Measurements from ENCODE around the gene RBFOX2. TPM values are rescaled to one million over a fixed set of nuclear protein-coding genes. Genes with fewer than 3 reads are reported as not detected.

Gene RBFOX2
- total and polyA plus RNA-seq, 3 experiments from 2014 or later: 0.86 to 7.1 (median 6.1) TPM

DNA sequence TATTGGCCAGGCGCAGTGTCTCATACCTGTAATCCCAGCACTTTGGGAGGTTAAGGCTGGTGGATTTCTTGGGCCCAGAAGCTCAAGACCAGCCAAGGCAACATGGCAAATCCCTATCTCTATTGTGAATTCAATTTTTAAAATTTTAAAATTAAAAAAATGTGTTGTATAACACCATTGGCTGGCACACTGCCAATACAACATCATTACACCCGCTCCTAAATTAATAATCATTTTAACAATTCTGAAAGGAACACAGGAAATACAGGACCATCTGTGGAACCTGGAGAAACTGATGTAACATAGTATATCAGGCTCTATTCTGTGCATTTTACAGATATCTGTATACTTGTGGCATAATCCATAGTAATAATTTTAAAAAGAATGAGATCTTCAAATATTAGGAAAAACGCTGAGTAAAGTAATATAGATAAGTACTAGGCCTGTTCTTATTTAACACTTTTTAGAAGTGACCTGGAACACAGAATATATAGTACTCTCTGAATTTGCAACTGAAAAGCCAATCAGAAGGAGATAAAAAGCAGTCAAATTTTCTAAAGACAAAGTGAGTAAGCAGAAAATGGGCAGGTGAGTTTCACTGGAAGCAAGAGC, 186.6 kb downstream of the RBFOX2 start:
- Histone ChIP-seq H3K4me1 (ENCODE audit: insufficient read depth, low read length) (no peaks in the 10 kb centered on the region), H3K27ac (ENCODE audit: low read depth, low read length) (no peak overlapping the region), H3K36me3 (ENCODE audit: insufficient read depth, low read length) (no peaks in the 10 kb centered on the region), H3K9me3 (ENCODE audit: low read length) (no peaks in the 10 kb centered on the region), H3K4me3 (ENCODE audit: low read length) (no peak overlapping the region), H3K27me3 (ENCODE audit: insufficient read depth, low read length, poor library complexity, severe bottlenecking) (no peaks in the 10 kb centered on the region)
- Mint-ChIP-seq H3K27ac (no peak overlapping the region), H3K9me3 (no peaks in the 10 kb centered on the region), H3K4me3 (no peak overlapping the region), H3K4me1 (peaks cover 0 to 6% (median 0%) of the 10 kb centered on the region in 3 donors), H3K27me3 (peaks cover 9 to 36% of the 10 kb centered on the region in 2 donors), H3K36me3 (no peaks in the 10 kb centered on the region)
- POLR2A ChIA-PET: no interaction called here
- no peak for DNase-seq
- CTCF ChIA-PET: interaction anchor here (1.1 kb wide), 1 partner anchor 224 kb away, joined by 5 read pairs; no protein-coding TSS in a partner anchor

GRCh38 chr22:35840302-35840739, 188.3 kb downstream of the RBFOX2 start:
- POLR2A ChIA-PET: no interaction called here
- no peaks in the 10 kb centered on the region for H3K9me3 Mint-ChIP-seq
- Histone ChIP-seq H3K27ac (ENCODE audit: low read depth, low read length) (no peak overlapping the region), H3K27me3 (ENCODE audit: insufficient read depth, low read length, poor library complexity, severe bottlenecking) (no peaks in the 10 kb centered on the region), H3K4me1 (ENCODE audit: insufficient read depth, low read length) (no peaks in the 10 kb centered on the region), H3K9me3 (ENCODE audit: low read length) (no peaks in the 10 kb centered on the region), H3K36me3 (ENCODE audit: insufficient read depth, low read length) (no peaks in the 10 kb centered on the region), H3K4me3 (ENCODE audit: low read length) (no peak overlapping the region)
- no peaks in the 10 kb centered on the region for H3K36me3 Mint-ChIP-seq
- CTCF ChIA-PET: no interaction called here
- peaks cover 4 to 19% (median 14%) of the 10 kb centered on the region in 3 donors for H3K4me1 Mint-ChIP-seq
- peak overlapping the region in 1 of 7 donors; percentile 16 for H3K4me3 Mint-ChIP-seq
- peaks cover 9 to 36% of the 10 kb centered on the region in 2 donors for H3K27me3 Mint-ChIP-seq
- H3K27ac Mint-ChIP-seq: no peak overlapping the region
- no peak for DNase-seq

DNA sequence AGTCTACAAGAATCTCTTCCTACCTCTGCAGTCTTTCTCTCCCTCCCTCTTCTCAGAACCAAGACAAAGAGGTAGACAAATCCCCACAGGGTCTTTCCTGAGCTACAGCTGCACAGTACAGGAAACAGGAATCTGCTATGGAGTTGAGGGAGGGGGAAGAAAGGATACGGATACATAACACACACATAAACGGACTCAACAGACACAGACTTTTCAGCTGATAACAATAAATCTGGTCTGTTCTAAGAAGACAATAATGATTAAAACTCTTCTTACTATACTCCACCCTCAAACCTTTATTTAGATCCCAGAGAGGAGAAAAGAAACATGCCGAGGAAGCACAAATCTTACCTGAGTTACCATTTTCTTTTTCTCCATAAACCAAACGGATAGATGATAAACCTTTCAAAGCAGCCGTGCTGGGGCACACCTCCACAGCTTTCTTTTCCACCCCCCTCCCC, 188.8 kb downstream of the RBFOX2 start:
- no peak overlapping the region for H3K4me3 ChIP-seq (ENCODE audit: low read length)
- no peaks in the 10 kb centered on the region for H3K36me3 ChIP-seq (ENCODE audit: insufficient read depth, low read length)
- Mint-ChIP-seq H3K27ac (peak overlapping the region in 1 of 8 donors; percentile 48), H3K9me3 (no peaks in the 10 kb centered on the region), H3K27me3 (peaks cover 11 to 36% of the 10 kb centered on the region in 2 donors), H3K4me1 (peaks cover 4 to 19% (median 15%) of the 10 kb centered on the region in 3 donors), H3K36me3 (no peaks in the 10 kb centered on the region), H3K4me3 (peak overlapping the region in 1 of 7 donors; percentile 16)
- CTCF ChIA-PET: no interaction called here
- no peaks in the 10 kb centered on the region for H3K27me3 ChIP-seq (ENCODE audit: insufficient read depth, low read length, poor library complexity, severe bottlenecking)
- no peaks in the 10 kb centered on the region for H3K4me1 ChIP-seq (ENCODE audit: insufficient read depth, low read length)
- POLR2A ChIA-PET: interaction anchor here (0.6 kb wide), 1 partner anchor 469 kb away, joined by 3 read pairs; no protein-coding TSS in a partner anchor
- DNase-seq: no peak
- no peaks in the 10 kb centered on the region for H3K9me3 ChIP-seq (ENCODE audit: low read length)
- no peak overlapping the region for H3K27ac ChIP-seq (ENCODE audit: low read depth, low read length)

DNA sequence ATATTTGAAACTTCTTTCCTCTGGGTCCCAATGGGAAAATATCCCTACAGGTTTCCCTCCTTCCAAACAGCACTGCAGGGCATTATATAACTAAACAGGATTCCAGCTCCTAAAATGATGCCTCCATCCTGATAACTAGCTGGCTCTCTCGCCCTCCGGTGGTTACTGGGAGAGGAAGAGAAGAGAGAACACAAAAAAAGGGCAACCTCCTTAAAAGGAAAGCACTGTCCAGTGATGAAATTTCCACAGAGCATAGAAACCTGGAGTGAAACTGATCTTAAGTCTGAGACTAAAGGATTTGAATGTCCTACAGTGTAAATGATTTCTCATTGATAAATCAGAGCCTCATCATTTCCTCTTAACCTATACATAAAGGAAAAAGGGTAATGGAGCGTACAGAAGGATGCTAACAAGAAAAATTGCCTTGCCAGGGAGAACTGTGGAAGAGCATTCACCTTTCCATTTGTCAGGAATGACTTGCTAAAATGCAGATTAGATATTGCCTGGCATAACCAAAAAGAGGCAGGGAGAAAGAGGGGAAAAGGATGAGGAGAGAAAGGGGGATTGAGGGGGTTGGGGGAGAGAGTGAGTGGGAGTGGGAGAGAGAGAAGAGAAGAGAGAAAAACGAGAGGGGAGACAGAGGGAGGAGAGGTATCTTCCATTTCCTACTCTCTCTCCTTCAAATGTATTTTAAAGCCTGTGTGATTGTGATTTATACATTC, 189.6 kb downstream of the RBFOX2 start:
- Histone ChIP-seq H3K4me1 (ENCODE audit: insufficient read depth, low read length) (no peaks in the 10 kb centered on the region), H3K27me3 (ENCODE audit: insufficient read depth, low read length, poor library complexity, severe bottlenecking) (no peaks in the 10 kb centered on the region), H3K27ac (ENCODE audit: low read depth, low read length) (no peak overlapping the region), H3K36me3 (ENCODE audit: insufficient read depth, low read length) (no peaks in the 10 kb centered on the region), H3K9me3 (ENCODE audit: low read length) (no peaks in the 10 kb centered on the region), H3K4me3 (ENCODE audit: low read length) (no peak overlapping the region)
- H3K9me3 Mint-ChIP-seq: no peaks in the 10 kb centered on the region
- H3K4me1 Mint-ChIP-seq: peaks cover 4 to 19% (median 15%) of the 10 kb centered on the region in 3 donors
- no peak overlapping the region for H3K4me3 Mint-ChIP-seq
- CTCF ChIA-PET: no interaction called here
- no peak for DNase-seq
- POLR2A ChIA-PET: interaction anchor here (0.6 kb wide), 1 partner anchor 468 kb away, joined by 3 read pairs; no protein-coding TSS in a partner anchor
- H3K27me3 Mint-ChIP-seq: peaks cover 10 to 35% of the 10 kb centered on the region in 2 donors
- H3K36me3 Mint-ChIP-seq: no peaks in the 10 kb centered on the region
- H3K27ac Mint-ChIP-seq: no peak overlapping the region

DNA sequence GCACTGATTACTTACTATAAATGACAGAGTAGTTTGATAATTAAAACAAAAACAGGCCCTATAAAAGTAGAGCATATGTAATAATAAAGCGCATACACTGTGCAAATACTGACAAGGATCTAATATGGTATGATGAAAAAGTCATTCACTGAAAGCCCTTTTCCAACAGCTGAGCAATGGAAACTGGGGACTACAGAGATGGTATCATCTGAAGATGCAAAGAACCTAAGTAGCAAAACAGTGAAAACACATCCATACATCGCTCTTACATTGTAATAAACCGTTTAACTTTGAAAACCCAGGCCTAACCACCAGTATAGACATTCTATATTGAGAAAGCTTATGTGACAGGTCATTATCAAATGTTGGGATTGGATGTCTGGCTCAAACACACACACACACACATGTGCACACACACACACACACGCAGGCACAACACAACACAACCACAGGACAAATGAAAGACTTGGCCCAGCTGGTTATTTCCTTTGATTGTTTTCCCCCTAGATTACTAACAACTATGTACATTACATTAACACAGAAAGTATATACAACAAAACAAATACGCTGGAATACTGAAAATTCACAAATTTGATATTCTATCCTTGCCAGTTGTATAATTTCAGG, 191.4 kb downstream of the RBFOX2 start:
- ChIA-PET CTCF (no interaction called here), POLR2A (interaction anchor here (0.6 kb wide), 1 partner anchor 11 kb away, joined by 12 read pairs; no protein-coding TSS in a partner anchor)
- Histone ChIP-seq H3K36me3 (ENCODE audit: insufficient read depth, low read length) (no peaks in the 10 kb centered on the region), H3K27ac (ENCODE audit: low read depth, low read length) (no peak overlapping the region), H3K4me1 (ENCODE audit: insufficient read depth, low read length) (no peaks in the 10 kb centered on the region), H3K27me3 (ENCODE audit: insufficient read depth, low read length, poor library complexity, severe bottlenecking) (no peaks in the 10 kb centered on the region), H3K4me3 (ENCODE audit: low read length) (no peak overlapping the region), H3K9me3 (ENCODE audit: low read length) (no peaks in the 10 kb centered on the region)
- no peaks in the 10 kb centered on the region for H3K9me3 Mint-ChIP-seq
- no peak for DNase-seq
- peaks cover 4 to 19% (median 15%) of the 10 kb centered on the region in 3 donors for H3K4me1 Mint-ChIP-seq
- no peak overlapping the region for H3K4me3 Mint-ChIP-seq
- H3K27ac Mint-ChIP-seq: no peak overlapping the region
- H3K36me3 Mint-ChIP-seq: no peaks in the 10 kb centered on the region
- peaks cover 4 to 22% of the 10 kb centered on the region in 2 donors for H3K27me3 Mint-ChIP-seq

DNA sequence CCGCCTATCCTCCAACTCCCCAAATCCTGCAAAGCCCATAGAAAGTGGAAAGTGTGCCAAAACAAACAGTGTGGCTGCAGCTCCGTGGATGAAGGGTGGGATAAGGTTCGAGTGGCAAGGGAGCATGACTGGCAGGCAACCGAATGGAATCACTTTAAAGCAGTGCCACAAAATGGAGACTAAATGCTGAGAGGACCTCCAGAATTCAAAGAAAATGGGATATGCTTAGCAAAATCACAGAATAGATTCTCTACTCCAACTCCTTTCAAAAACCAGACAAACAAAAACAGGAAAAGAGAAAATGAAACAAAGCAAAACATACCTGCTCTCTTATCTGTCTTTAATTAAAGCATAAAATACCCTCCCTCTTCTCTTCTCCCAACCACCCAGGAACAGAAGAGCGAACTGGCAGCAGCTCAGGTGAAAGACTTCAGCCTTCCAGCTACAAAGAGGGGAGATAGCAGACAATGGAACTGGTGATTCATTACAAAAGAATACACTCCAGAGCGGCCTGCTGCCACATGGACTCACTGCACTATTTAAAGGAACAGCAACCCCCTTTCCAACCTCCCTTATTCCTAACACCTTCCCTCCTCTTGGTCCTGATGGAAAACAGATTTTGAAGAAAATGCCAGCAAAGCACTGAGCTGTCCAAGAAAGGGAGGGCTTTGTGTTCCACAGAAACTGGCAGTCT, 192.5 kb downstream of the RBFOX2 start:
- ChIA-PET CTCF (no interaction called here), POLR2A (interaction anchor here (0.6 kb wide), 1 partner anchor 10 kb away, joined by 12 read pairs; no protein-coding TSS in a partner anchor)
- Histone ChIP-seq H3K36me3 (ENCODE audit: insufficient read depth, low read length) (no peaks in the 10 kb centered on the region), H3K27me3 (ENCODE audit: insufficient read depth, low read length, poor library complexity, severe bottlenecking) (no peaks in the 10 kb centered on the region), H3K27ac (ENCODE audit: low read depth, low read length) (no peak overlapping the region), H3K9me3 (ENCODE audit: low read length) (no peaks in the 10 kb centered on the region), H3K4me1 (ENCODE audit: insufficient read depth, low read length) (no peaks in the 10 kb centered on the region), H3K4me3 (ENCODE audit: low read length) (no peak overlapping the region)
- H3K9me3 Mint-ChIP-seq: no peaks in the 10 kb centered on the region
- no peaks in the 10 kb centered on the region for H3K36me3 Mint-ChIP-seq
- peak overlapping the region in 1 of 8 donors; percentile 42 for H3K27ac Mint-ChIP-seq
- peaks cover 4 to 22% of the 10 kb centered on the region in 2 donors for H3K27me3 Mint-ChIP-seq
- DNase-seq: no peak
- peaks cover 4 to 19% (median 15%) of the 10 kb centered on the region in 3 donors for H3K4me1 Mint-ChIP-seq
- peak overlapping the region in 4 of 7 donors; percentile 19 to 37 (median 26) for H3K4me3 Mint-ChIP-seq

DNA sequence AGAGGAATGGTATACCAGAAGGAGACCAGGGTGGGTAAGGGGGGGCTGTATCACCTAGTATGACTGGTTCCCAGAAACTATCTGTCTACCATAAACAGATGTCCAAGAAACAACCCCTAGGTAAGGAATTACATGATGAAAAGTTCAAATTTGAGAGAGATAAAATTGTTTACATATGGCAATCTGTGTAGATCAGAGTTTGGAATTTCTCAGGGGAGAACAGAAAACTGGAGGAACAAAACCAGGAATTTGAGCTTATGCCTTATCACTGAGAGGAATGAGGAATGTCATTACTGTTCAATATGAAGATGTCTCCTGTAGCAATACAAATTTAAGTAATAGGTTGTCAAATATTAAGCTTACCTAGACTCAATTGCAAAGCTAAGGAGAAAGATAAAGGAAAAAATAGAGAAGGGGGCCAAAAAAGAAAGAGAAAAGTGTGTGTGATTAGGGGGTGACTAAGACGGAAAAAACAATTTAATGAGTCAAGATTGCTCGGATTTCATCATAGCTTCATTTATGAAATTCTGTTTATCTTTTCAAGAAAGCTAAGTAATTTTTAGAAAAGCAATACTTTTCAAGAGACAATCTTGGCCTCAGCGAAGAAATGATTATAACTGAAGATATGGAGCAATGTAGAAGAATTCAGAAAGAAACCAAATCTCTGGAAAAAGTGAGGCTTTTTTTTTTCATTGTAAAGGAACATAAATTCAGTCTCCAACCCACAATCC, 193.2 kb downstream of the RBFOX2 start:
- peaks cover 4 to 19% (median 15%) of the 10 kb centered on the region in 3 donors for H3K4me1 Mint-ChIP-seq
- H3K36me3 Mint-ChIP-seq: no peaks in the 10 kb centered on the region
- CTCF ChIA-PET: no interaction called here
- peak overlapping the region in 2 of 7 donors; percentile 31 to 37 for H3K4me3 Mint-ChIP-seq
- no peaks in the 10 kb centered on the region for H3K27me3 ChIP-seq (ENCODE audit: insufficient read depth, low read length, poor library complexity, severe bottlenecking)
- POLR2A ChIA-PET: no interaction called here
- H3K9me3 ChIP-seq (ENCODE audit: low read length): no peaks in the 10 kb centered on the region
- no peaks in the 10 kb centered on the region for H3K9me3 Mint-ChIP-seq
- no peaks in the 10 kb centered on the region for H3K36me3 ChIP-seq (ENCODE audit: insufficient read depth, low read length)
- DNase-seq: no peak
- peaks cover 4 to 22% of the 10 kb centered on the region in 2 donors for H3K27me3 Mint-ChIP-seq
- H3K27ac ChIP-seq (ENCODE audit: low read depth, low read length): no peak overlapping the region
- no peaks in the 10 kb centered on the region for H3K4me1 ChIP-seq (ENCODE audit: insufficient read depth, low read length)
- H3K4me3 ChIP-seq (ENCODE audit: low read length): no peak overlapping the region
- H3K27ac Mint-ChIP-seq: no peak overlapping the region
